Measurements from ENCODE around the gene ADAMTS16. TPM values are rescaled to one million over a fixed set of nuclear protein-coding genes. Genes with fewer than 3 reads are reported as not detected.

Gene ADAMTS16
- total RNA-seq, 1 donor from 2014 or later = 2.5 TPM

GRCh38 chr5:5188376-5189050 is 48.4 kb downstream of the ADAMTS16 start:
- DNase-seq = no peak

GRCh38 chr5:5189051-5189430 is 48.9 kb downstream of the ADAMTS16 start:
- DNase-seq = no peak

GRCh38 chr5:5191906-5192305 is 51.8 kb downstream of the ADAMTS16 start:
- DNase-seq = no peak

GRCh38 chr5:5192681-5193080 is 52.6 kb downstream of the ADAMTS16 start:
- no peak for DNase-seq

GRCh38 chr5:5195128-5195918 is 55.2 kb downstream of the ADAMTS16 start:
- DNase-seq = peak; percentile 70

- DNase-seq = no peak
Observed at GRCh38 chr5:5198135-5198534, 58.0 kb downstream of the ADAMTS16 start.

GRCh38 chr5:5198815-5199214 is 58.7 kb downstream of the ADAMTS16 start:
- no peak for DNase-seq

GRCh38 chr5:5199495-5199894 is 59.4 kb downstream of the ADAMTS16 start:
- no peak for DNase-seq

- DNase-seq = no peak
Observed at GRCh38 chr5:5200133-5200532, 60.0 kb downstream of the ADAMTS16 start.

GRCh38 chr5:5202321-5202720 is 62.2 kb downstream of the ADAMTS16 start:
- peak; percentile 74 for DNase-seq

GRCh38 chr5:5203451-5203850 is 63.3 kb downstream of the ADAMTS16 start:
- no peak for DNase-seq

GRCh38 chr5:5207828-5208227 is 67.7 kb downstream of the ADAMTS16 start:
- no peak for DNase-seq

GRCh38 chr5:5209089-5209488 is 69.0 kb downstream of the ADAMTS16 start:
- DNase-seq = peak; percentile 63

- DNase-seq = no peak
Observed at GRCh38 chr5:5209510-5210286, 69.6 kb downstream of the ADAMTS16 start.

- DNase-seq = no peak
Observed at GRCh38 chr5:5217371-5217770, 77.2 kb downstream of the ADAMTS16 start.

GRCh38 chr5:5218396-5218795 is 78.3 kb downstream of the ADAMTS16 start:
- no peak for DNase-seq

GRCh38 chr5:5219541-5219940 is 79.4 kb downstream of the ADAMTS16 start:
- DNase-seq = no peak

GRCh38 chr5:5220901-5221631 is 80.9 kb downstream of the ADAMTS16 start:
- DNase-seq = peak; percentile 59

GRCh38 chr5:5221724-5222123 is 81.6 kb downstream of the ADAMTS16 start:
- peak; percentile 25 for DNase-seq

GRCh38 chr5:5231576-5231975 is 91.4 kb downstream of the ADAMTS16 start:
- no peak for DNase-seq

- DNase-seq = no peak
Observed at GRCh38 chr5:5234912-5235311, 94.8 kb downstream of the ADAMTS16 start.

GRCh38 chr5:5235685-5236084 is 95.6 kb downstream of the ADAMTS16 start:
- DNase-seq = no peak

All from tongue (tissue), 2 donors.